C4-2B (cell line): Measurements from ENCODE around the gene SEMA4D.
"Not testable (repeated sequence)": the region's sequence is repeated elsewhere in the genome, so short reads cannot be mapped to it uniquely, and the experiment has no call there.

Experiments
- H3K27ac ChIP-seq: fragments of 450-650 bp; 2 replicates; pipeline ENCODE4 v1.5.1; 2017
- ZFX ChIP-seq: fragments of 450-650 bp; IDR thresholded peaks from 2 replicates; pipeline ENCODE4 v1.6.1; 2017
- TF ChIP-seq, protein P1 (sequence below): fragments of 450-650 bp; conservative IDR thresholded peaks from 2 replicates; pipeline ENCODE4 v1.5.1; 2017; ENCODE audit warnings: mild to moderate bottlenecking

SEMA4D gene

DNA sequence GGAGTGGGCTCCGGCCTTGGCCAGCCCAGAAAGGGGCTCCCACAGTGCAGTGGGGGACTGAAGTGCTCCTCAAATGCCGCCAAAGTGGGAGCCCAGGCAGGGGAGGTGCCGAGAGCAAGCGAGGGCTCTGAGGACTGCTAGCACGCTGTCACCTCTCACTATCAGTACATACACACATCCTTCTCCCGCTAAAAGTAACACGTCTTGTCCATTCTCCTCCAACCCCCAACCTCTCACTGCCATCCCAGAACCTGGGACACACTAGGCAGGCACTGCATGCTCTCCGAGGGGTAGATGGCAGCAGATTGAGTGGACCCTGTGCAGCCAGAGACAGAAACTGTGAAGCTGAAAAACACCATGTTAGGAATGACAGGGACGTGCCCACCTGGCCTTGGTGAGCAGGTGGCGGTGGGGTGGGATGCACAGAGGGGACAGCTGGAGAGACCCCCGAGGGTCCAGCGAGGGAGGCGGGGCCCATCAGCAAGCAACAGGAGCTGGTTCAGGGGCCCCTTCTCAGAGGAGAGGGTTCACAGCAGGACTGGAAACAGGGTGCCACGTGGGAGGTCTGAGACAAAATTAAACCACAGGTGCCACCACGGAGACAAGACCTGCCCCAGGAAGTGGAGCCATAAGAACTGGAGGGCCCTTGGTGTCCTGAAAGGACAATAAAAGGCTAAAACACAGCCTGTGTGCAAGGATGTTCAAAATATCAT is 16.9 kb downstream of the SEMA4D start:
- no peak for TF ChIP-seq ZFX
- TF ChIP-seq, protein P1, sequence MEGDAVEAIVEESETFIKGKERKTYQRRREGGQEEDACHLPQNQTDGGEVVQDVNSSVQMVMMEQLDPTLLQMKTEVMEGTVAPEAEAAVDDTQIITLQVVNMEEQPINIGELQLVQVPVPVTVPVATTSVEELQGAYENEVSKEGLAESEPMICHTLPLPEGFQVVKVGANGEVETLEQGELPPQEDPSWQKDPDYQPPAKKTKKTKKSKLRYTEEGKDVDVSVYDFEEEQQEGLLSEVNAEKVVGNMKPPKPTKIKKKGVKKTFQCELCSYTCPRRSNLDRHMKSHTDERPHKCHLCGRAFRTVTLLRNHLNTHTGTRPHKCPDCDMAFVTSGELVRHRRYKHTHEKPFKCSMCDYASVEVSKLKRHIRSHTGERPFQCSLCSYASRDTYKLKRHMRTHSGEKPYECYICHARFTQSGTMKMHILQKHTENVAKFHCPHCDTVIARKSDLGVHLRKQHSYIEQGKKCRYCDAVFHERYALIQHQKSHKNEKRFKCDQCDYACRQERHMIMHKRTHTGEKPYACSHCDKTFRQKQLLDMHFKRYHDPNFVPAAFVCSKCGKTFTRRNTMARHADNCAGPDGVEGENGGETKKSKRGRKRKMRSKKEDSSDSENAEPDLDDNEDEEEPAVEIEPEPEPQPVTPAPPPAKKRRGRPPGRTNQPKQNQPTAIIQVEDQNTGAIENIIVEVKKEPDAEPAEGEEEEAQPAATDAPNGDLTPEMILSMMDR: no peak
- no peak overlapping the region for H3K27ac ChIP-seq

DNA sequence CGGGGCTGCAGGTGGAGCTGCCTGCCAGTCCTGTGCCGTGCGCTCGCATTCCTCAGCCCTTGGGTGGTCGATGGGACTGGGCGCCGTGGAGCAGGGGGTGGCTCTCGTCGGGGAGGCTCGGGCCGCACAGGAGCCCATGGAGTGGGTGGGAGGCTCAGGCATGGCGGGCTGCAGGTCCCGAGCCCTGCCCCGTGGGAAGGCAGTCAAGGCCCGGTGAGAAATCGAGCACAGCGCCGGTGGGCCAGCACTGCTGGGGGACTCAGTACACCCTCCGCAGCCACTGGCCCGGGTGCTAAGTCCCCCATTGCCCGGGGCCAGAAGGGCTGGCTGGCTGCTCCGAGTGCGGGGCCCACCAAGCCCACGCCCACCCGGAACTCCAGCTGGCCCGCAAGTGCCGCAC is 17.5 kb downstream of the SEMA4D start:
- H3K27ac ChIP-seq: not testable (repeated sequence)

DNA sequence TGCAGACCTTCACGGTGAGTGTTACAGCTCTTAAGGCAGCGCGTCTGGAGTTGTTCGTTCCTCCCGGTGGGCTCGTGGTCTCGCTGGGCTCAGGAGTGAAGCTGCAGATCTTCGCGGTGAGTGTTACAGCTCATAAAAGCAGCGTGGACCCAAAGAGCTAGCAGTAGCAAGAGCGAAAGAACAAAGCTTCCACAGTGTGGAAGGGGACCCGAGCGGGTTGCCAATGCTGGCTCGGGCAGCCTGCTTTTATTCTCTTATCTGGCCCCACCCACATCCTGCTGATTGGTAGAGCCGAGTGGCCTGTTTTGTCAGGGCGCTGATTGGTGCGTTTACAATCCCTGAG is 18.3 kb downstream of the SEMA4D start:
- not testable (repeated sequence) for H3K27ac ChIP-seq

DNA sequence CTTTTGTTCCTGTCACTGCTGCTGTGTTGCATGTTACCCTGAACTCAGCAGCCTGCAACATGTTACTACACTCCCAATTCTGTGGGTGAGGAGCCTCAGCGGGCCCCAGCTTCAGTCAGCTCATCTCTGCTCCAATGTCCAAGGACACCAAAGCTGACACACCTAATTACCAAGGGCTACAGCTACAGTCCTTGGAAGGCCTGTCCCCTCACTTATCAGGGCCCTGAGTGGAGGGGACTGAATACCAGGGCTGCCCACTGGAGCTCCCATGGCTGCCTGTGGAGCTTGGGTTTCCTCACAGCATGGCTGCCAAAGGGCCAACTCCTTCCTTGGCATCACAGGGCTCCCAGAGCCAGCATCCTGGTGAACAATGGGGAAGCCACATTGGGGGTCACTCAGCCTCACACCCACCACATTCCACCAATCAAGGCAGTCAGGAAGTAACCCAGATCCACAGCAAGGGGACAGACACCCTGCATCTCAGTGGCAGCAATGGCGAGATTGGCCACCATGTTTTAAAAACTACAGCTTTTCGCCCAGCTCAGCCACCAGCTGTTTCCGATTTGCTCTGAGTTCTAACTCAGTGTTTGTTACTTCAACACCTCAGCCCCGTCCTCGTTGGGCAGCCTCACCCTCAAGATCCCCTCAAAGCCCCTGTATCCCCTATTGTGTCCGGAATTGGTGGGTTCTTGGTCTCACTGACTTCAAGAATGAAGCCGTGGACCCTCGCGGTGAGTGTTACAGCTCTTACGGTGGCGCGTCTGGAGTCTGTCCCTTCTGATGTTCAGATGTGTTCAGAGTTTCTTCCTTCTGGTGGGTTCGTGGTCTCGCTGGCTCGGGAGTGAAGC is 18.9 kb downstream of the SEMA4D start:
- no peak for TF ChIP-seq ZFX
- TF ChIP-seq, protein P1: no peak
- H3K27ac ChIP-seq: no peak overlapping the region; the same call in 1 of the 2 replicates

DNA sequence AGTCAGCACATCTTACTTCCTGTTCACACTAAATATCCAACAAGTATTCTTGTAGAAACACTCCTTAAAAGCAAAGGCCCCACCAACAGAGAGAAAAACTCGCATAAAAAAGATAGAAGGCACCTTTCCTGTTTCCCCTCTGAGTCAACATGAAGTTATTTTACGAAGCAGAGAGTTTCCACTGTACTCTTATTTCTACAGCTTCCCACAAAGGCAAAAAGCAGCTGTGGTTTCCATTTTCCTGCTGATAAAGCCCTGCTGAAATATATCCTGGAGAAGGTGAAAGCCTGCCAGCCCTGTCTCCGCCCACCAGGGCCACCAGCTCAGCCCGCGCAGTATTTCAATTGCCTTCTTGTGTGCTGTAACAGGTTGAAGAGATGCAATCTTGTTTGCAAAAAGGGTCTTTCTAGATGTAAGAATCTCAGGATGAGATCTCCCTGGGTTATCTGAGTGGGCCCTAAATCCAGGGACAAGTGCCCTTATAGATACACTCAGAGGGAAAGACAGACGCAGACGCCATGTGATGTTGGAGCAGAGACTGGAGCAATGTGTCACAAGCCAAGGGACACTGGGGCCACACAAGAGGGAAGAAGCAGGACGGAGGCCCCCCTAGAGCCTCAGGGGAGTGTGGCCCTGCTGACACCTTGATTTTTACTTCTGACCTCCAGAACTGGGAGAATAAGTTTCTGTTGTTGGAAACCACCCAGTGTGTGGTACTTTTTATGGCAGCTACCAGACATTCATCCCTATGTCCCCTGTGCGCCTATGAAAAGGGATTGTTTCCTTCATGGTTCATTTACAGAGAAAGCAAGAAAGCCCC is 19.9 kb downstream of the SEMA4D start:
- peak overlapping the region; percentile 65 for H3K27ac ChIP-seq
- TF ChIP-seq, protein P1: no peak
- no peak for TF ChIP-seq ZFX

DNA sequence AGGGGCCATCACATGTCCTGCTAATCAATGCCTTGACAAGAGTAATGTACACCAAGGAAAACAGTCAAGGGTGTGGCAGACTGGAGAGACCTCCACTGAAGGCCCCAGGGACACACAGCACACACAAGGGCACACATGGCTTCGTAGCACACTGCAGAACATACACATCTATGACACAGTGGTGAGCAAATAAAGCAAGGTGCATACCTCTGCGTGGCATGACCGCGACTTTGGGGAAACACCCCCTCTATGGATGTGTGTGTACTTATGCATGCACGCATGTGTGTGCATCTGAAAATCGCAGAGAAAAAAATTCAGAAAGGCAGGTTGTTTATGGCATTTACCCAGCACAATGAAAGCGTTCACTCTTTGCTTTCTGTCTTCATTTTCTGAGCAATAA is 20.5 kb downstream of the SEMA4D start:
- TF ChIP-seq, protein P1: no peak
- TF ChIP-seq ZFX: no peak
- peak overlapping the region; percentile 65 for H3K27ac ChIP-seq

DNA sequence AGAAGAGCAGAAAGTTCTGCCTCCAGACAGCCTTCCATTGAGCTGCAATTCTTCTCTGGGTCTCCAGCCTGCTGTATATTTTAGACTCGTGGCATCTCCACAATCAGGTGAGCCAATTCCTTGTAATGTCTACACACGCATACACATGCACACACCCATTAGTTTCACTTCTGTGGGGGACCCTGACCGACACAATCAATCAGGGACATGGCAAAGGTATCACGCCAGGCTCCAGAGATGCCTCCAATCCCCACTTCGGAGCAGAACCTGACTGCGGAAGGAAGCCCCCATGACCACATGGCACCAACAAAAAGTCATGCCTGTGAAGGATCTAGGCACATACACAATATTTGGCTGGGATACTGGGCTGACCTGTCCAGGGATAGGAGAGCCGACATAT is 21.4 kb downstream of the SEMA4D start:
- H3K27ac ChIP-seq: peak overlapping the region; percentile 65
- TF ChIP-seq, protein P1: no peak
- no peak for TF ChIP-seq ZFX

DNA sequence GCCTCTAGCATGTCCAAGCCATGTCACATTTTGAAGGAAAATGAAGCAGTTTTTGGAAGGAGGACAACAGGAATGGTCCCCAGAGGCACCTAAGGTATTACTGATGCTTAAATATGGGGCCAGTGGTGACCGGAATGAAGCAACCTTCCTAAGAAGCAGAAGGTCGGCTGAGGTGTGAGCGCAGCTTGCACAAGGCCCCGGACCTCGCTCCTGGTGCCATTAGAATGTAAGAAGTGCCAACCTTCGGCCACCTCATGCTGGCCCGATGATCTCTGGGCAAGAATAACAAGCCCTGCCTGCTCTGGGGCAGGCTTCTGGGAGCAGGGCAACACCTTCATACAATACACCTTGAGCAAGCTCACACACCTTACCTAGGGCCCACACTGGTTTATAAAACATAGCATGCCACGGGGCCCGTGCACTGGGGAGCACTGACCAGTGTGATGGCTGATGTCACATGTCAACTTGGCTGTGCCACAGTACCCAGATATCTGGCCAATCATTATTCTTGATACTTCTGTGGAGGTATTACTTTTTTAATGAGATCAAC is 21.9 kb downstream of the SEMA4D start:
- TF ChIP-seq, protein P1: no peak
- TF ChIP-seq ZFX: no peak

More for the DNA sequence above, 21.9 kb downstream of the SEMA4D start:
- peak overlapping the region; percentile 61; the same call in 1 of the 2 replicates for H3K27ac ChIP-seq
